Measurements from ENCODE around the gene TRMT11. TPM values are rescaled to one million over a fixed set of nuclear protein-coding genes. Genes with fewer than 3 reads are reported as not detected.

TRMT11 gene
- total RNA-seq, 4 donors from 2014 or later = 21.5 to 69.2 (median 47.8) TPM

GRCh38 chr6:126039284-126039683 is 52.9 kb downstream of the TRMT11 start:
- intact Hi-C loops (cut with DNase I; ENCODE audit: low total_unique reads) = no loop called here
- Histone ChIP-seq H3K27me3 (no peaks in the 10 kb centered on the region), H3K4me3 (no peak overlapping the region), H3K9me3 (no peaks in the 10 kb centered on the region), H3K36me3 (no peaks in the 10 kb centered on the region), H3K27ac (peak overlapping the region; percentile 81), H3K4me1 (peaks cover 0 to 14% of the 10 kb centered on the region in 2 donors)
- no peak for DNase-seq
- TF ChIP-seq CTCF (IDR thresholded peaks at IDR 0.05) = no peak
- no peak for TF ChIP-seq POLR2A (IDR thresholded peaks at IDR 0.05)

GRCh38 chr6:126040394-126040793 is 54.1 kb downstream of the TRMT11 start:
- TF ChIP-seq CTCF (IDR thresholded peaks at IDR 0.05) = no peak
- no peak for TF ChIP-seq POLR2A (IDR thresholded peaks at IDR 0.05)
- H3K27me3 ChIP-seq = no peaks in the 10 kb centered on the region
- no peak overlapping the region for H3K4me3 ChIP-seq
- H3K36me3 ChIP-seq = no peaks in the 10 kb centered on the region
- no peak for DNase-seq
- H3K9me3 ChIP-seq = no peaks in the 10 kb centered on the region
- H3K4me1 ChIP-seq = peaks cover 0 to 14% of the 10 kb centered on the region in 2 donors
- H3K27ac ChIP-seq = peak overlapping the region; percentile 81
- intact Hi-C loops (cut with DNase I; ENCODE audit: low total_unique reads) = no loop called here

- Histone ChIP-seq H3K4me1 (peaks cover 0 to 14% of the 10 kb centered on the region in 2 donors), H3K27me3 (no peaks in the 10 kb centered on the region), H3K4me3 (no peak overlapping the region), H3K36me3 (no peaks in the 10 kb centered on the region), H3K9me3 (no peaks in the 10 kb centered on the region), H3K27ac (peak overlapping the region; percentile 81)
- TF ChIP-seq POLR2A (IDR thresholded peaks at IDR 0.05) (no peak), CTCF (IDR thresholded peaks at IDR 0.05) (no peak)
- no peak for DNase-seq
- intact Hi-C loops (cut with DNase I; ENCODE audit: low total_unique reads) = no loop called here
These were observed 54.5 kb downstream of the TRMT11 start for GRCh38 chr6:126040826-126041225.

GRCh38 chr6:126041516-126041915 is 55.2 kb downstream of the TRMT11 start:
- H3K9me3 ChIP-seq = no peaks in the 10 kb centered on the region
- intact Hi-C loops (cut with DNase I; ENCODE audit: low total_unique reads) = no loop called here
- no peak for DNase-seq
- TF ChIP-seq CTCF (IDR thresholded peaks at IDR 0.05) (no peak), POLR2A (IDR thresholded peaks at IDR 0.05) (no peak)
- H3K4me3 ChIP-seq = no peak overlapping the region
- H3K27ac ChIP-seq = peak overlapping the region; percentile 81
- H3K4me1 ChIP-seq = peaks cover 0 to 14% of the 10 kb centered on the region in 2 donors
- H3K27me3 ChIP-seq = no peaks in the 10 kb centered on the region
- no peaks in the 10 kb centered on the region for H3K36me3 ChIP-seq

- H3K27me3 ChIP-seq = no peaks in the 10 kb centered on the region
- no peak overlapping the region for H3K4me3 ChIP-seq
- H3K9me3 ChIP-seq = no peaks in the 10 kb centered on the region
- no peak for DNase-seq
- H3K4me1 ChIP-seq = peaks cover 0 to 14% of the 10 kb centered on the region in 2 donors
- TF ChIP-seq POLR2A (IDR thresholded peaks at IDR 0.05) = no peak
- TF ChIP-seq CTCF (IDR thresholded peaks at IDR 0.05) = no peak
- intact Hi-C loops (cut with DNase I; ENCODE audit: low total_unique reads) = no loop called here
- peak overlapping the region; percentile 81 for H3K27ac ChIP-seq
- H3K36me3 ChIP-seq = no peaks in the 10 kb centered on the region
These were observed 55.7 kb downstream of the TRMT11 start for GRCh38 chr6:126042001-126042419.
